ENCODE results near the gene TAX1BP1.

Gene TAX1BP1

GRCh38 chr7:27709137-27710075 is 30.6 kb upstream of the TAX1BP1 start:
- Histone ChIP-seq H3K4me3 (ENCODE audit: low read depth, low read length) (no peak overlapping the region), H3K9ac (ENCODE audit: low read depth, low read length) (no peak overlapping the region), H3K9me3 (ENCODE audit: control insufficient read depth, insufficient read depth, low read length) (no peaks in the 10 kb centered on the region), H3K4me1 (ENCODE audit: control insufficient read depth, insufficient read depth, low read length) (no peaks in the 10 kb centered on the region), H3K36me3 (ENCODE audit: control insufficient read depth, insufficient read depth, low read length) (no peaks in the 10 kb centered on the region), H3K27me3 (ENCODE audit: control insufficient read depth, insufficient read depth, low read length) (no peaks in the 10 kb centered on the region)

GRCh38 chr7:27712217-27712616 is 27.7 kb upstream of the TAX1BP1 start:
- H3K27me3 ChIP-seq (ENCODE audit: control insufficient read depth, insufficient read depth, low read length) = no peaks in the 10 kb centered on the region
- no peak overlapping the region for H3K9ac ChIP-seq (ENCODE audit: low read depth, low read length)
- H3K36me3 ChIP-seq (ENCODE audit: control insufficient read depth, insufficient read depth, low read length) = no peaks in the 10 kb centered on the region
- no peak overlapping the region for H3K4me3 ChIP-seq (ENCODE audit: low read depth, low read length)
- H3K4me1 ChIP-seq (ENCODE audit: control insufficient read depth, insufficient read depth, low read length) = no peaks in the 10 kb centered on the region
- H3K9me3 ChIP-seq (ENCODE audit: control insufficient read depth, insufficient read depth, low read length) = no peaks in the 10 kb centered on the region

GRCh38 chr7:27714831-27715444 is 25.0 kb upstream of the TAX1BP1 start:
- Histone ChIP-seq H3K9me3 (ENCODE audit: control insufficient read depth, insufficient read depth, low read length) (no peaks in the 10 kb centered on the region), H3K4me1 (ENCODE audit: control insufficient read depth, insufficient read depth, low read length) (no peaks in the 10 kb centered on the region), H3K36me3 (ENCODE audit: control insufficient read depth, insufficient read depth, low read length) (no peaks in the 10 kb centered on the region), H3K27me3 (ENCODE audit: control insufficient read depth, insufficient read depth, low read length) (no peaks in the 10 kb centered on the region), H3K9ac (ENCODE audit: low read depth, low read length) (no peak overlapping the region), H3K4me3 (ENCODE audit: low read depth, low read length) (no peak overlapping the region)

GRCh38 chr7:27723085-27723484 is 16.9 kb upstream of the TAX1BP1 start:
- H3K9ac ChIP-seq (ENCODE audit: low read depth, low read length) = no peak overlapping the region
- H3K4me1 ChIP-seq (ENCODE audit: control insufficient read depth, insufficient read depth, low read length) = no peaks in the 10 kb centered on the region
- H3K9me3 ChIP-seq (ENCODE audit: control insufficient read depth, insufficient read depth, low read length) = no peaks in the 10 kb centered on the region
- no peaks in the 10 kb centered on the region for H3K36me3 ChIP-seq (ENCODE audit: control insufficient read depth, insufficient read depth, low read length)
- no peak overlapping the region for H3K4me3 ChIP-seq (ENCODE audit: low read depth, low read length)
- H3K27me3 ChIP-seq (ENCODE audit: control insufficient read depth, insufficient read depth, low read length) = peaks cover 11% of the 10 kb centered on the region

GRCh38 chr7:27727058-27727457 is 12.9 kb upstream of the TAX1BP1 start:
- H3K27me3 ChIP-seq (ENCODE audit: control insufficient read depth, insufficient read depth, low read length) = peaks cover 16% of the 10 kb centered on the region
- no peaks in the 10 kb centered on the region for H3K9me3 ChIP-seq (ENCODE audit: control insufficient read depth, insufficient read depth, low read length)
- H3K4me1 ChIP-seq (ENCODE audit: control insufficient read depth, insufficient read depth, low read length) = no peaks in the 10 kb centered on the region
- H3K9ac ChIP-seq (ENCODE audit: low read depth, low read length) = no peak overlapping the region
- no peaks in the 10 kb centered on the region for H3K36me3 ChIP-seq (ENCODE audit: control insufficient read depth, insufficient read depth, low read length)
- no peak overlapping the region for H3K4me3 ChIP-seq (ENCODE audit: low read depth, low read length)

- no peak overlapping the region for H3K9ac ChIP-seq (ENCODE audit: low read depth, low read length)
- no peaks in the 10 kb centered on the region for H3K9me3 ChIP-seq (ENCODE audit: control insufficient read depth, insufficient read depth, low read length)
- H3K27me3 ChIP-seq (ENCODE audit: control insufficient read depth, insufficient read depth, low read length) = peaks cover 16% of the 10 kb centered on the region
- H3K36me3 ChIP-seq (ENCODE audit: control insufficient read depth, insufficient read depth, low read length) = no peaks in the 10 kb centered on the region
- no peaks in the 10 kb centered on the region for H3K4me1 ChIP-seq (ENCODE audit: control insufficient read depth, insufficient read depth, low read length)
- H3K4me3 ChIP-seq (ENCODE audit: low read depth, low read length) = no peak overlapping the region
Measured at GRCh38 chr7:27730112-27730511, 9.8 kb upstream of the TAX1BP1 start.

GRCh38 chr7:27734583-27734982 is 5.4 kb upstream of the TAX1BP1 start:
- peak overlapping the region; percentile 13 for H3K9ac ChIP-seq (ENCODE audit: low read depth, low read length)
- H3K9me3 ChIP-seq (ENCODE audit: control insufficient read depth, insufficient read depth, low read length) = no peaks in the 10 kb centered on the region
- H3K36me3 ChIP-seq (ENCODE audit: control insufficient read depth, insufficient read depth, low read length) = no peaks in the 10 kb centered on the region
- H3K4me3 ChIP-seq (ENCODE audit: low read depth, low read length) = no peak overlapping the region
- peaks cover 4% of the 10 kb centered on the region for H3K27me3 ChIP-seq (ENCODE audit: control insufficient read depth, insufficient read depth, low read length)
- no peaks in the 10 kb centered on the region for H3K4me1 ChIP-seq (ENCODE audit: control insufficient read depth, insufficient read depth, low read length)

GRCh38 chr7:27735165-27735564 is 4.8 kb upstream of the TAX1BP1 start:
- Histone ChIP-seq H3K4me1 (ENCODE audit: control insufficient read depth, insufficient read depth, low read length) (no peaks in the 10 kb centered on the region), H3K4me3 (ENCODE audit: low read depth, low read length) (no peak overlapping the region), H3K36me3 (ENCODE audit: control insufficient read depth, insufficient read depth, low read length) (no peaks in the 10 kb centered on the region), H3K27me3 (ENCODE audit: control insufficient read depth, insufficient read depth, low read length) (peaks cover 4% of the 10 kb centered on the region), H3K9ac (ENCODE audit: low read depth, low read length) (no peak overlapping the region), H3K9me3 (ENCODE audit: control insufficient read depth, insufficient read depth, low read length) (no peaks in the 10 kb centered on the region)

- no peaks in the 10 kb centered on the region for H3K36me3 ChIP-seq (ENCODE audit: control insufficient read depth, insufficient read depth, low read length)
- H3K9ac ChIP-seq (ENCODE audit: low read depth, low read length) = no peak overlapping the region
- H3K4me3 ChIP-seq (ENCODE audit: low read depth, low read length) = no peak overlapping the region
- H3K27me3 ChIP-seq (ENCODE audit: control insufficient read depth, insufficient read depth, low read length) = peaks cover 3% of the 10 kb centered on the region
- H3K4me1 ChIP-seq (ENCODE audit: control insufficient read depth, insufficient read depth, low read length) = no peaks in the 10 kb centered on the region
- no peaks in the 10 kb centered on the region for H3K9me3 ChIP-seq (ENCODE audit: control insufficient read depth, insufficient read depth, low read length)
Measured at GRCh38 chr7:27735831-27736230, 4.1 kb upstream of the TAX1BP1 start.

- no peak overlapping the region for H3K4me3 ChIP-seq (ENCODE audit: low read depth, low read length)
- H3K36me3 ChIP-seq (ENCODE audit: control insufficient read depth, insufficient read depth, low read length) = no peaks in the 10 kb centered on the region
- H3K9ac ChIP-seq (ENCODE audit: low read depth, low read length) = no peak overlapping the region
- H3K27me3 ChIP-seq (ENCODE audit: control insufficient read depth, insufficient read depth, low read length) = no peaks in the 10 kb centered on the region
- H3K4me1 ChIP-seq (ENCODE audit: control insufficient read depth, insufficient read depth, low read length) = no peaks in the 10 kb centered on the region
- no peaks in the 10 kb centered on the region for H3K9me3 ChIP-seq (ENCODE audit: control insufficient read depth, insufficient read depth, low read length)
Measured at GRCh38 chr7:27737178-27737577, 2.8 kb upstream of the TAX1BP1 start.

- H3K36me3 ChIP-seq (ENCODE audit: control insufficient read depth, insufficient read depth, low read length) = no peaks in the 10 kb centered on the region
Measured at GRCh38 chr7:27737616-27738015, 2.3 kb upstream of the TAX1BP1 start.

More at GRCh38 chr7:27737616-27738015, 2.3 kb upstream of the TAX1BP1 start:
- H3K4me1 ChIP-seq (ENCODE audit: control insufficient read depth, insufficient read depth, low read length) = peaks cover under 1% of the 10 kb centered on the region
- H3K4me3 ChIP-seq (ENCODE audit: low read depth, low read length) = no peak overlapping the region
- H3K27me3 ChIP-seq (ENCODE audit: control insufficient read depth, insufficient read depth, low read length) = no peaks in the 10 kb centered on the region
- H3K9ac ChIP-seq (ENCODE audit: low read depth, low read length) = no peak overlapping the region
- no peaks in the 10 kb centered on the region for H3K9me3 ChIP-seq (ENCODE audit: control insufficient read depth, insufficient read depth, low read length)

Measured in iPS-15b (cell line).